B cell (primary cell): ENCODE data around the gene TYK2. TPM values are rescaled to one million over a fixed set of nuclear protein-coding genes. Genes with fewer than 3 reads are reported as not detected.

Source experiments
- ATAC-seq: fragments of 200-7000 bp; cut with Tn5 transposase; one replicate; pipeline ENCODE4 v1.10.0; 2021; ENCODE audit warnings: low read depth, mild to moderate bottlenecking, moderate number of reproducible peaks, moderate library complexity
- CTCF ChIA-PET: fragments of 350-600 bp; sonication (Branson Sonifier 250); formaldehyde crosslinking; loops from one replicate; lab custom pipeline; 2021; ENCODE audit warnings: antibody characterized with exemption, inconsistent platforms; lab: Charles Lee
- POLR2A ChIA-PET: fragments of 350-600 bp; sonication (Branson Sonifier 250); formaldehyde crosslinking; loops from one replicate; lab custom pipeline; 2021; ENCODE audit warnings: antibody characterized with exemption; lab: Charles Lee
- DNase-seq: peaks from one replicate; pipeline ENCODE4 v3.0.0; 2013
- H2AFZ ChIP-seq: 2 replicates; pipeline ENCODE4 v1.6.1; 2012; ENCODE audit warnings: mild to moderate bottlenecking, low read depth, low read length; ENCODE audit not compliant: insufficient read depth, poor library complexity, severe bottlenecking
- H3K27ac ChIP-seq, 2 donors: 1 replicate in 1 of 2; 2 replicates in 1 of 2; pipeline ENCODE4 v1.5.1; 2012 to 2013; ENCODE audit warnings: low read length in 2 of 2, mild to moderate bottlenecking in 2 of 2, moderate library complexity in 1 of 2
- H3K27me3 ChIP-seq, 4 experiments: fragments of 200-600 bp in 1 of 4; sonication (generic) in 1 of 4; replicated peaks in 1 of 4; 1 replicate in 2 of 4; 2 replicates in 2 of 4; pipeline versions ENCODE4 v1.6.1 to v1.7.0; 2013 to 2016; ENCODE audit warnings: low read length in 3 of 4, mild to moderate bottlenecking in 2 of 4, mixed read lengths in 1 of 4, moderate library complexity in 1 of 4; ENCODE audit not compliant: insufficient read depth in 4 of 4, control insufficient read depth in 3 of 4; ENCODE audit errors: control extremely low read depth in 1 of 4
- H3K36me3 ChIP-seq, 2 experiments: replicated peaks in 1 of 2; 1 replicate in 1 of 2; 2 replicates in 1 of 2; pipeline versions ENCODE4 v1.6.1 to v1.7.1; 2013; ENCODE audit warnings: low read length in 1 of 2; ENCODE audit not compliant: insufficient read depth in 2 of 2, control insufficient read depth in 1 of 2; ENCODE audit errors: control extremely low read depth in 1 of 2, extremely low read depth in 1 of 2
- H3K4me1 ChIP-seq, 2 donors: fragments of 200-600 bp in 1 of 2; sonication (generic) in 1 of 2; 1 replicate in 1 of 2; 2 replicates in 1 of 2; pipeline versions ENCODE4 v1.5.1 to v1.6.1; 2013 to 2017; ENCODE audit warnings: low read length in 2 of 2; ENCODE audit not compliant: control insufficient read depth in 2 of 2, insufficient read depth in 2 of 2
- H3K4me2 ChIP-seq: replicated peaks from 2 replicates; pipeline ENCODE3; 2012; ENCODE audit warnings: mild to moderate bottlenecking, low read depth, low read length; ENCODE audit not compliant: poor library complexity, severe bottlenecking
- H3K4me3 ChIP-seq, 5 experiments: fragments of 200-600 bp in 1 of 5; sonication (generic) in 1 of 5; 1 replicate in 3 of 5; 2 replicates in 2 of 5; pipeline versions ENCODE4 v1.5.1 to v1.7.0; 2011 to 2016; ENCODE audit warnings: low read length in 4 of 5, mild to moderate bottlenecking in 4 of 5, low read depth in 2 of 5, control low read depth in 1 of 5, moderate library complexity in 1 of 5; ENCODE audit not compliant: insufficient read depth in 1 of 5; ENCODE audit errors: control extremely low read depth in 1 of 5, extremely low read depth in 1 of 5
- H3K79me2 ChIP-seq: fragments of 200-600 bp; sonication (generic); one replicate; pipeline ENCODE4 v1.6.0; 2016; ENCODE audit warnings: low read length; ENCODE audit not compliant: control insufficient read depth, insufficient read depth
- H3K9ac ChIP-seq: fragments of 200-600 bp; sonication (generic); 2 replicates; pipeline ENCODE4 v1.6.1; 2017; ENCODE audit warnings: mild to moderate bottlenecking, low read length, moderate library complexity
- H3K9me3 ChIP-seq, 3 donors: one replicate each; pipeline versions ENCODE4 v1.6.1 to v1.7.1; 2013; ENCODE audit warnings: low read length in 2 of 3; ENCODE audit not compliant: control insufficient read depth in 2 of 3, insufficient read depth in 1 of 3; ENCODE audit errors: control extremely low read depth in 1 of 3
- H4K20me1 ChIP-seq: 2 replicates; pipeline ENCODE4 v1.6.0; 2012; ENCODE audit warnings: mild to moderate bottlenecking, low read length; ENCODE audit not compliant: insufficient read depth, control insufficient read depth, poor library complexity, severe bottlenecking
- H3K27ac Mint-ChIP-seq: one replicate; pipeline ENCODE4 v1.8.0; 2021; ENCODE audit warnings: mixed read lengths
- H3K27me3 Mint-ChIP-seq: one replicate; pipeline ENCODE4 v1.8.0; 2021; ENCODE audit warnings: mixed read lengths
- H3K4me1 Mint-ChIP-seq: one replicate; pipeline ENCODE4 v1.8.0; 2021; ENCODE audit warnings: mixed read lengths
- H3K4me3 Mint-ChIP-seq: one replicate; pipeline ENCODE4 v1.8.0; 2021; ENCODE audit warnings: mixed read lengths
- H3K9me3 Mint-ChIP-seq: one replicate; pipeline ENCODE4 v1.8.0; 2022; ENCODE audit warnings: mixed read lengths; ENCODE audit not compliant: insufficient read depth
- EZH2 ChIP-seq: IDR thresholded peaks from 2 replicates; pipeline ENCODE4 v1.6.1; 2012; ENCODE audit warnings: borderline replicate concordance, low read depth, mild to moderate bottlenecking, moderate library complexity, low read length; ENCODE audit not compliant: insufficient read depth, poor library complexity, severe bottlenecking
- WGBS: methylation state at CpG from one replicate; pipeline ENCODE4 v1.1.5; 2013; ENCODE audit warnings: missing lambda C conversion rate; ENCODE audit not compliant: insufficient coverage; 5-methylcytosine and 5-hydroxymethylcytosine counted together
- intact Hi-C: fragments of 100-400 bp; cut with micrococcal nuclease; formaldehyde crosslinking; loops from one replicate; pipeline ENCODE4 v1.10.0; 2022
- polyA plus RNA-seq: library from polyadenylated mRNA; depleted of rRNA; stranded (reverse); fragments of >200 nt; gene quantifications from 2 replicates; pipeline ENCODE4 v1.2.3, GENCODE V29; 2012
- total RNA-seq, 2 donors: library from RNA; stranded (reverse); fragments of 120-200 nt in 1 of 2; gene quantifications; 1 replicate in 1 of 2; 2 replicates in 1 of 2; pipeline versions ENCODE4 v1.2.3 to v1.2.4, GENCODE V29; 2013 to 2022
- TF ChIP-seq, protein P1 (sequence below): fragments of 200-600 bp; IDR thresholded peaks from one replicate; pipeline ENCODE4 v1.8.0; 2022; ENCODE audit warnings: antibody characterized with exemption, mild to moderate bottlenecking

TYK2 gene
- total and polyA plus RNA-seq, 2 donors (not counting 1 experiment from before 2014, with no cell fraction given), result 337 to 343 TPM

DNA sequence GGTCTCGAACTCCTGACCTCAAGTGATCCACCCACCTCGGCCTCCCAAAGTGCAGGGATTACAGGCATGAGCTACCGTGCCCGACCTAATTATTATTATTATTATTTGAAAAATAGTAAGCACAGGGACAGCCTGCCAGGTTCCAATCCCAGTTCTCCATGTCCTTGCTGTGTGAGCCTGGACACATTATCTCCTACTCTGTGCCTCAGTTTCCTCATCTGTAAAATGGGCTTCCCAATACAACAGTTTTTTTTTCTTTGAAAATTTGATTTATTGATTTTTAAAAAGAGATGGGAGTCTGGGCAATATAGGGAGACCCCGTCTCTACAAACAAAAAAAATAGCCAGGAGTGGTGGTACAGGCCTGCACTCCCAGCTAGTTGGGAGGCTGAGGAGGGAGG, 74.0 kb downstream of the TYK2 start:
- Histone ChIP-seq H3K4me2 (no peak overlapping the region), H4K20me1 (no peaks in the 10 kb centered on the region), H3K9me3 (no peaks in the 10 kb centered on the region), H3K4me3 (no peak overlapping the region), H3K27ac (no peak overlapping the region), H3K9ac (no peak overlapping the region), H3K27me3 (no peaks in the 10 kb centered on the region), H2AFZ (no peak overlapping the region), H3K79me2 (no peaks in the 10 kb centered on the region), H3K4me1 (peaks cover 0 to 7% of the 10 kb centered on the region in 2 donors), H3K36me3 (no peaks in the 10 kb centered on the region)
- Mint-ChIP-seq H3K27ac (no peak overlapping the region), H3K9me3 (no peaks in the 10 kb centered on the region), H3K4me3 (no peak overlapping the region), H3K4me1 (peaks cover 1% of the 10 kb centered on the region), H3K27me3 (no peaks in the 10 kb centered on the region)
- no peak for DNase-seq
- POLR2A ChIA-PET, result interaction anchor here (0.6 to 1.2 kb wide), 2 partner anchors 14 to 908 kb away, joined by 5 to 6 read pairs; no protein-coding TSS in a partner anchor
- CTCF ChIA-PET, result interaction anchor here (1.0 to 1.1 kb wide), 2 partner anchors 48 to 84 kb away, joined by 4 to 5 read pairs; no protein-coding TSS in a partner anchor
- WGBS, result no CpG with 5 or more reads among the region's 5 CpGs
- intact Hi-C loops, result no loop called here
- TF ChIP-seq, protein P1, sequence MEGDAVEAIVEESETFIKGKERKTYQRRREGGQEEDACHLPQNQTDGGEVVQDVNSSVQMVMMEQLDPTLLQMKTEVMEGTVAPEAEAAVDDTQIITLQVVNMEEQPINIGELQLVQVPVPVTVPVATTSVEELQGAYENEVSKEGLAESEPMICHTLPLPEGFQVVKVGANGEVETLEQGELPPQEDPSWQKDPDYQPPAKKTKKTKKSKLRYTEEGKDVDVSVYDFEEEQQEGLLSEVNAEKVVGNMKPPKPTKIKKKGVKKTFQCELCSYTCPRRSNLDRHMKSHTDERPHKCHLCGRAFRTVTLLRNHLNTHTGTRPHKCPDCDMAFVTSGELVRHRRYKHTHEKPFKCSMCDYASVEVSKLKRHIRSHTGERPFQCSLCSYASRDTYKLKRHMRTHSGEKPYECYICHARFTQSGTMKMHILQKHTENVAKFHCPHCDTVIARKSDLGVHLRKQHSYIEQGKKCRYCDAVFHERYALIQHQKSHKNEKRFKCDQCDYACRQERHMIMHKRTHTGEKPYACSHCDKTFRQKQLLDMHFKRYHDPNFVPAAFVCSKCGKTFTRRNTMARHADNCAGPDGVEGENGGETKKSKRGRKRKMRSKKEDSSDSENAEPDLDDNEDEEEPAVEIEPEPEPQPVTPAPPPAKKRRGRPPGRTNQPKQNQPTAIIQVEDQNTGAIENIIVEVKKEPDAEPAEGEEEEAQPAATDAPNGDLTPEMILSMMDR, result no peak
- TF ChIP-seq EZH2, result no peak
- ATAC-seq, result no peak

DNA sequence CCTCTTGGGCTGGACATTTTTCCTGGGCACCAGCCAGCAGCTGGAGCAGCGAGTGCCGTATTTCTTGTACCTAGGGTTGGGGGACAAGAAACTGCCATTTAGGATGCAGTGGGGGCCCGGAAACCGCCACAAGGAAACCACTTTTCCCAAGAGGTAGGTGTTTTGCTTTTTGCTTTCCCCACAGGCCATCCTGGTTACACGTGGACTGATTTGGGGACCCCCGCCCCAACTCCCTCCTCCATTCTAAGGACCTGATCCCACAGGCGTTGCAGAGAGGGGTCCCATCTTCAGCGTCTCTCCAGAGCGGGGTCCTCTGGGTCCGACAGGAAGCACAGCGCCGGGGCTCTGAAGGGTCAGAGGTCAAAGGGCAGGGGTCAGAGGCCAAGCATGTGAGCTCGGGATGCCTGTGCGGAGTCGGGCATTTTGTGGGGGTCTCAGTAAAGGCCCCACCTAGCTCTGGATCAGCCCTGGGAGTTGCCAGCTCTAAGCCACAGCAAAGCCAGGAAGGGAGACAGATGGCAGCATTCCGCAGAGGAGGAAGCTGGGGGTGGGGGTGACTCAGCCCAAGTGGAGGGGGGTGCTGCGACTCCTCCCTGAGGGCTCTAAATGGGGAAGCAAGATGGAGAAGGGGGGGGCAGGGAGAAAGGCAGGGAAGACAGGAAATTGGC, 75.1 kb downstream of the TYK2 start:
- ATAC-seq (no peak), DNase-seq (no peak)
- ChIA-PET POLR2A (interaction anchor here (0.6 kb wide), 1 partner anchor 909 kb away, joined by 5 read pairs; no protein-coding TSS in a partner anchor), CTCF (interaction anchor here (0.6 to 1.3 kb wide), 3 partner anchors 84 to 101 kb away, joined by 3 to 4 read pairs (median 3); no protein-coding TSS in a partner anchor)
- H3K27ac ChIP-seq, result no peak overlapping the region
- H3K9me3 ChIP-seq, result no peaks in the 10 kb centered on the region
- no peak overlapping the region for H3K4me3 ChIP-seq
- peak overlapping the region; percentile 12 for H3K4me2 ChIP-seq
- H3K27ac Mint-ChIP-seq, result no peak overlapping the region
- H3K27me3 ChIP-seq, result no peaks in the 10 kb centered on the region
- no peaks in the 10 kb centered on the region for H3K79me2 ChIP-seq
- H3K4me1 Mint-ChIP-seq, result peaks cover 1% of the 10 kb centered on the region
- TF ChIP-seq, protein P1, result no peak
- no peaks in the 10 kb centered on the region for H3K36me3 ChIP-seq
- H3K9me3 Mint-ChIP-seq, result no peaks in the 10 kb centered on the region
- 29% methylated on average over 11 of the region's 17 CpGs for WGBS
- intact Hi-C loops, result no loop called here
- peaks cover 0 to 7% of the 10 kb centered on the region in 2 donors for H3K4me1 ChIP-seq
- H4K20me1 ChIP-seq, result no peaks in the 10 kb centered on the region
- no peak overlapping the region for H2AFZ ChIP-seq
- no peak overlapping the region for H3K4me3 Mint-ChIP-seq
- no peak overlapping the region for H3K9ac ChIP-seq
- no peaks in the 10 kb centered on the region for H3K27me3 Mint-ChIP-seq
